Breast epithelium (tissue), 3 donors: ENCODE measurements around the gene SCARF1.

Experiments
- POLR2A ChIP-seq: fragments of 450-650 bp; IDR thresholded peaks from one replicate; pipeline ENCODE4 v1.6.1; 2016; ENCODE audit warnings: antibody characterized with exemption, mild to moderate bottlenecking, moderate library complexity
- TF ChIP-seq, protein P1 (sequence below), 3 donors: fragments of 450-650 bp; IDR thresholded peaks; one replicate each; pipeline ENCODE4 v1.5.1; 2016 to 2017; ENCODE audit warnings: antibody characterized with exemption in 3 of 3, mild to moderate bottlenecking in 3 of 3, moderate library complexity in 3 of 3

DNA sequence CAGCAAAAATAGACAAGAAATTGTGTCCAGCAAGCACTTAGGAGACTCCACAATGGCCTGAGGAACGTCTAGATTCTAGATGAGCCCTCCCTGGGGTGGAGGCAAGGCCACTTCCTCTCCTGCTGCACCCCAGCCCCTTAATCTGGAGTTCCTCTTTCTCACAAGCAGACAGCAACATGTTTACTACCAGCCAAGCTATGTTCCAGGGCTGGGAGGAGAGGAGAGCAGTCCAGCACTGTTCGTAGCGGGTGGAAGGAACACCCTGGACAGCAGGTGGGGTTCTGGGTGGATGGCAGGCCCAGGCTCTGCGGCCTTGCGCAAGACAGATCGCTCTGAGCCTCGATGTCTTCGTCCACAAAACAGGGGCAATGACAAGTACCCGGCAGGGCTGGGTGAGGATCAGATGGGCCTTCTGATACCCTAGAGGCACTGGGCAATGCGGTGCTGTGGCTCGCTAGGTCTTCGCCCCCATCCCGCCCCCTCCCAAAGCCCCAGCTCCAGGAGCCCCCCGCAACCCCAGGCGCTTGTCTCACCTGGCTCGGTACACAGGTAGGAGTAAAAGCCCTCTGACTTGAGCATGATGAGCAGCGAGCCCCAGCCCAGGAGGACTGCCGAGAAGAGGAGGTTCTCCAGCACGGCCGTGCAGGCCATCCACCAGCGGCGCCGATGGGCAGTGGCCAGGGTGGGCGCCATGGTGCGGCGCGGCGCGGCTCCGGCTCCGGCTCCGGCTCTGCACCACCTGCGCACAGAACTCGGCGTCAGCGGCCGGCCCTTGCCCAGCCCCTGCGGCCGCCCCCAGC is 18.1 kb downstream of the SCARF1 start:
- TF ChIP-seq, protein P1, sequence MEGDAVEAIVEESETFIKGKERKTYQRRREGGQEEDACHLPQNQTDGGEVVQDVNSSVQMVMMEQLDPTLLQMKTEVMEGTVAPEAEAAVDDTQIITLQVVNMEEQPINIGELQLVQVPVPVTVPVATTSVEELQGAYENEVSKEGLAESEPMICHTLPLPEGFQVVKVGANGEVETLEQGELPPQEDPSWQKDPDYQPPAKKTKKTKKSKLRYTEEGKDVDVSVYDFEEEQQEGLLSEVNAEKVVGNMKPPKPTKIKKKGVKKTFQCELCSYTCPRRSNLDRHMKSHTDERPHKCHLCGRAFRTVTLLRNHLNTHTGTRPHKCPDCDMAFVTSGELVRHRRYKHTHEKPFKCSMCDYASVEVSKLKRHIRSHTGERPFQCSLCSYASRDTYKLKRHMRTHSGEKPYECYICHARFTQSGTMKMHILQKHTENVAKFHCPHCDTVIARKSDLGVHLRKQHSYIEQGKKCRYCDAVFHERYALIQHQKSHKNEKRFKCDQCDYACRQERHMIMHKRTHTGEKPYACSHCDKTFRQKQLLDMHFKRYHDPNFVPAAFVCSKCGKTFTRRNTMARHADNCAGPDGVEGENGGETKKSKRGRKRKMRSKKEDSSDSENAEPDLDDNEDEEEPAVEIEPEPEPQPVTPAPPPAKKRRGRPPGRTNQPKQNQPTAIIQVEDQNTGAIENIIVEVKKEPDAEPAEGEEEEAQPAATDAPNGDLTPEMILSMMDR (IDR thresholded peaks at IDR 0.05): no peak
- no peak for TF ChIP-seq POLR2A
